Measurements from ENCODE around the gene SLU7. TPM values are rescaled to one million over a fixed set of nuclear protein-coding genes. Genes with fewer than 3 reads are reported as not detected.

Gene SLU7
- total RNA-seq, 1 donor from 2014 or later = 35.8 TPM

DNA sequence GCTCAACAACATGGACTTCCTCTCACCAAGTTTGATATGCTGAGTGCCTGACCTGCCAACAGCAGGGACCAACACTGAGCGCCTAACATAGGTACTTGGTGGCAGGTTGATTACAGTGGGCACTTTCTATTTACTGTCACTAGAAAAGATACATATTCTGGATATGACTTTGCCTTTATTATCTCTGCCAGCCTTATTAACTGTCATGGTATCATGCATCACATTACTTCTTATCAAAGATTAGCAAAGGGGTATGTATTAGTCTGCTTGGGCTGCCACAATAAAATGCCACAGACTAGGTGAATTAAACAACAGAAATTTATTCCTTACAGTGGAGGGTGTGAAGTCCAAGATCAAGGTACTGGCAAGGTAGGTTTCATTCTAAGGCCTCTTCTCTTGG, 34.2 kb downstream of the SLU7 start:
- DNase-seq (ENCODE audit: low spot score in 2 of 2, unreplicated experiment in 2 of 2) = no peak
- peaks cover 39% of the 10 kb centered on the region for H3K9me3 Mint-ChIP-seq
- H3K4me1 Mint-ChIP-seq = no peaks in the 10 kb centered on the region
- peaks cover under 1% of the 10 kb centered on the region for H3K27me3 Mint-ChIP-seq (ENCODE audit: low read depth)
- H3K27ac Mint-ChIP-seq = no peak overlapping the region
- H3K36me3 Mint-ChIP-seq = peaks cover 15% of the 10 kb centered on the region
- H3K4me3 Mint-ChIP-seq = no peak overlapping the region
- TF ChIP-seq, protein P1, sequence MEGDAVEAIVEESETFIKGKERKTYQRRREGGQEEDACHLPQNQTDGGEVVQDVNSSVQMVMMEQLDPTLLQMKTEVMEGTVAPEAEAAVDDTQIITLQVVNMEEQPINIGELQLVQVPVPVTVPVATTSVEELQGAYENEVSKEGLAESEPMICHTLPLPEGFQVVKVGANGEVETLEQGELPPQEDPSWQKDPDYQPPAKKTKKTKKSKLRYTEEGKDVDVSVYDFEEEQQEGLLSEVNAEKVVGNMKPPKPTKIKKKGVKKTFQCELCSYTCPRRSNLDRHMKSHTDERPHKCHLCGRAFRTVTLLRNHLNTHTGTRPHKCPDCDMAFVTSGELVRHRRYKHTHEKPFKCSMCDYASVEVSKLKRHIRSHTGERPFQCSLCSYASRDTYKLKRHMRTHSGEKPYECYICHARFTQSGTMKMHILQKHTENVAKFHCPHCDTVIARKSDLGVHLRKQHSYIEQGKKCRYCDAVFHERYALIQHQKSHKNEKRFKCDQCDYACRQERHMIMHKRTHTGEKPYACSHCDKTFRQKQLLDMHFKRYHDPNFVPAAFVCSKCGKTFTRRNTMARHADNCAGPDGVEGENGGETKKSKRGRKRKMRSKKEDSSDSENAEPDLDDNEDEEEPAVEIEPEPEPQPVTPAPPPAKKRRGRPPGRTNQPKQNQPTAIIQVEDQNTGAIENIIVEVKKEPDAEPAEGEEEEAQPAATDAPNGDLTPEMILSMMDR (IDR thresholded peaks at IDR 0.05; ENCODE audit: unreplicated experiment) = no peak

DNA sequence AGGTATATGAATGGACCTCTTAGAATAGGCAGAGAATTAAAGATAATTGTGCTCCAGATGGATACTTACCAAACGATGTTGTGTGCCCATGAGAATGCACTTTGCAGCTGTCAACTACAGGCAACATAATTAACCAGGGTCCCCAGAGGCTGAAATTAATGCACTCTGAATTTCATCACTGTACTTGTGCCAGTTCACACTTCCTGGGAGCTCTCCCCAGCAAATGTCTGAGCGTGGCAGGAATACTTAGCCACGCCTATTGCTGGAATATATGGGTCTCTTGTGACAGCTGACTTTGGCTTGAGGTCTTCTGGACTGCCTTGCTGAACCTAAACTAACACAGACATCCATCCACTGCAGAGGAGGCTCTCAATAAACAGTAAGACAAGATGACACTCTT, 36.5 kb downstream of the SLU7 start:
- H3K4me3 Mint-ChIP-seq = no peak overlapping the region
- H3K9me3 Mint-ChIP-seq = peaks cover 20% of the 10 kb centered on the region
- no peak overlapping the region for H3K27ac Mint-ChIP-seq
- H3K4me1 Mint-ChIP-seq = no peaks in the 10 kb centered on the region
- TF ChIP-seq, protein P1 (IDR thresholded peaks at IDR 0.05; ENCODE audit: unreplicated experiment) = no peak
- peaks cover 4% of the 10 kb centered on the region for H3K27me3 Mint-ChIP-seq (ENCODE audit: low read depth)
- DNase-seq (ENCODE audit: low spot score in 2 of 2, unreplicated experiment in 2 of 2) = no peak
- no peaks in the 10 kb centered on the region for H3K36me3 Mint-ChIP-seq

DNA sequence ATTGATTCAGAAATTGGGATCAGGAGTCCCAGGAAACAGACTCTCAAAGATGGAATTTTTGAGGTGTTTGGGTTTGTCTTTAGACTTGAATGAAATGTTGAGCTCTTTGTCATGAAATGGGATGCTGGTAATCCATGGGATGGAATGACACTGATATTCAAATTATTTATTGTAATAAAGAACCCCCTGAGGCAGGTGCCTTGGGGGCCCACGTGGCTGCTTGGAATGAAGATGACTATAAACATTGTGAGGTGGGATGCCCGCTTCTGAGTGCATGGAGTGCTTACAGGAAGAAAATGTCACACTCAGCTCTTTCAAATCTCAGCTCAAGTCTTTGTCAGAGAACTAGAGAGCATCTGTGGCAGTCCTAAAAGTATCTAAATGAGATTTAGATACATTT, 38.8 kb downstream of the SLU7 start:
- Mint-ChIP-seq H3K4me1 (no peaks in the 10 kb centered on the region), H3K27me3 (ENCODE audit: low read depth) (peaks cover 18% of the 10 kb centered on the region), H3K9me3 (peaks cover 9% of the 10 kb centered on the region), H3K27ac (no peak overlapping the region), H3K4me3 (no peak overlapping the region), H3K36me3 (no peaks in the 10 kb centered on the region)
- TF ChIP-seq, protein P1 (IDR thresholded peaks at IDR 0.05; ENCODE audit: unreplicated experiment) = no peak
- DNase-seq (ENCODE audit: low spot score in 2 of 2, unreplicated experiment in 2 of 2) = no peak

DNA sequence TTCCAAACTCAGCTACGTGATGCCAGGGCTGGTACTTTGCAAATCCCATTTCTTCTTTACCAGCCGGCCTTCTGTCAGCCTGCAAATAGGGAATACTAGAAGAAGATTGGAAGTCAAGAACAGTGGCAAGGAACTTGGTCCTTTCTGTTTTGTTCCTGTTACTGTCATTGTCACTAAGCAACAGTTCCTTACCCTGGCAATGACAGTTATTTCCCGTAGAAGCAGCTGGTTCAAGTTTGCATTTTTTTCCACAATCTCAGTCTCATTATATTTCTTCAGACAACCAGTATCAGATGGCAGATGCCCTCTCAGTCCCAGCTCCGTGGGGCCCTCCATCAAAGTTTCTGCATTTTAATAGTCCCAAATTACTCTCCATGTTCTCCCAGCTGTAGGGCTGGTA, 39.4 kb downstream of the SLU7 start:
- H3K4me3 Mint-ChIP-seq = no peak overlapping the region

DNA sequence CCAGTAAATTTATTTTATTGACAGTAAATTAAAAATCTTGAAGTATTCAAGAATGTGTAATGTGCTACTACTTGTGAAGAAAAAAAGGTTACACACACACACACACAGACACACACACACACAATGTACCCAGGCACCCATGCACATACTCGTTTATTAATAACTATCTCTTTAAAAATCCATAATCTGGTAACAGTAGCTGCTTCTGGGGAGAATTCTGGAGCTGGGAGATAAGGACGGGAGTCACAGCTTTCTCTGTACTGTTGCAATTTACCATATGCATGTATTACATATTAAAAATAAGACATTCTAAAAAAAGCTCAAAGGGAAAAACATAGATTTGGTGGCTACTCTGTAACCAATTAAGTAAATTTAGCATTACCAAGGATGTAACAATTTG, 40.6 kb downstream of the SLU7 start:
- H3K36me3 Mint-ChIP-seq = no peaks in the 10 kb centered on the region
- no peak overlapping the region for H3K27ac Mint-ChIP-seq
- H3K4me3 Mint-ChIP-seq = no peak overlapping the region
- H3K9me3 Mint-ChIP-seq = no peaks in the 10 kb centered on the region
- no peak for DNase-seq (ENCODE audit: low spot score in 2 of 2, unreplicated experiment in 2 of 2)
- no peaks in the 10 kb centered on the region for H3K4me1 Mint-ChIP-seq
- H3K27me3 Mint-ChIP-seq (ENCODE audit: low read depth) = peaks cover 34% of the 10 kb centered on the region
- TF ChIP-seq, protein P1 (IDR thresholded peaks at IDR 0.05; ENCODE audit: unreplicated experiment) = no peak

More for the DNA sequence above, 39.4 kb downstream of the SLU7 start:
- TF ChIP-seq, protein P1 (IDR thresholded peaks at IDR 0.05; ENCODE audit: unreplicated experiment) = no peak
- H3K36me3 Mint-ChIP-seq = no peaks in the 10 kb centered on the region
- H3K4me1 Mint-ChIP-seq = no peaks in the 10 kb centered on the region
- H3K27me3 Mint-ChIP-seq (ENCODE audit: low read depth) = peaks cover 24% of the 10 kb centered on the region
- H3K27ac Mint-ChIP-seq = no peak overlapping the region
- DNase-seq (ENCODE audit: low spot score in 2 of 2, unreplicated experiment in 2 of 2) = no peak
- peaks cover 5% of the 10 kb centered on the region for H3K9me3 Mint-ChIP-seq

DNA sequence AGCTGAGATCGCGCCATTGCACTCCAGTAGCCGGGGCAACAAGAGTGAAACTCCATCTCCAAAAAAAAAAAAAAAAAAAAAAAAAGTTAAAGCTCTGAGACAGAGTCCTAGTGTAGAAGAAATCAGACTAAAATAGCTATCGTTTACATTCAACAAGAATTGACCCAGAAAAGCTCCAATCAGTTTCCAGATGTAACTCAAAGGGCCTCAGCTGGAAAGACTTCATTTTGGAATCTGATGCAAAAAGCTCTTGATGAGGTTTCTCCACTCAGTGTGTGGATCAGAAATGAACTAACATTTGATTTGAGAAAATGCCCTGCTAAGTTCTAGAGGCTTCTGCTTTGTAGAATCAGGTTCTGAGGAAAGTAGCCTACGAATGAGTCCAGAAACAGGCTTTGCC, 41.2 kb downstream of the SLU7 start:
- Mint-ChIP-seq H3K36me3 (no peaks in the 10 kb centered on the region), H3K4me3 (no peak overlapping the region), H3K27me3 (ENCODE audit: low read depth) (peaks cover 41% of the 10 kb centered on the region), H3K27ac (no peak overlapping the region), H3K4me1 (no peaks in the 10 kb centered on the region), H3K9me3 (no peaks in the 10 kb centered on the region)
- no peak for DNase-seq (ENCODE audit: low spot score in 2 of 2, unreplicated experiment in 2 of 2)
- TF ChIP-seq, protein P1 (IDR thresholded peaks at IDR 0.05; ENCODE audit: unreplicated experiment) = no peak

Data from mesothelial cell of epicardium (in vitro differentiated cells).